HG03066 (cell line): ENCODE results near the gene MAB21L3.
"Not testable (repeated sequence)": the region's sequence is repeated elsewhere in the genome, so short reads cannot be mapped to it uniquely, and the experiment has no call there.

Experiments
- ATAC-seq: cut with Tn5 transposase; IDR thresholded peaks from one replicate; pipeline ENCODE4 v1.9.1; 2021; ENCODE audit warnings: low read depth; ENCODE audit not compliant: unreplicated experiment

MAB21L3 gene

GRCh38 chr1:116133696-116134475 lies 22.7 kb downstream of the MAB21L3 start:
- no peak for ATAC-seq

DNA sequence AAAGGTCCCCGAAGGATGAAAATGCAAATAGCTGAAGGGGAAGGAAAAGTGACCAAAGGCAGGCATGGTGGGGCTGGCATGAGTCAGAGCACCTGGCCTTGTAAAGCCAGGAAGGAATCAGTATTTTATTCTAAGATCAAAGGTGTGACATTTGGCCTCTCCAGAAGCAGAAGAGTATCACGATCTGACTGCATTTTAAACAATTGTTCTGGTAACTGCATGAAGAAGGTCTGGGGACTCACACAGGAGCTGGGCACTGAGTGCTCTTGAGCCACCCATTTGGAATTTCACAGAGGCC lies 23.2 kb downstream of the MAB21L3 start:
- no peak for ATAC-seq

GRCh38 chr1:116138277-116138792 lies 27.1 kb downstream of the MAB21L3 start:
- ATAC-seq, result no peak

- ATAC-seq, result no peak
Measured at GRCh38 chr1:116139592-116140134, 28.5 kb downstream of the MAB21L3 start.

DNA sequence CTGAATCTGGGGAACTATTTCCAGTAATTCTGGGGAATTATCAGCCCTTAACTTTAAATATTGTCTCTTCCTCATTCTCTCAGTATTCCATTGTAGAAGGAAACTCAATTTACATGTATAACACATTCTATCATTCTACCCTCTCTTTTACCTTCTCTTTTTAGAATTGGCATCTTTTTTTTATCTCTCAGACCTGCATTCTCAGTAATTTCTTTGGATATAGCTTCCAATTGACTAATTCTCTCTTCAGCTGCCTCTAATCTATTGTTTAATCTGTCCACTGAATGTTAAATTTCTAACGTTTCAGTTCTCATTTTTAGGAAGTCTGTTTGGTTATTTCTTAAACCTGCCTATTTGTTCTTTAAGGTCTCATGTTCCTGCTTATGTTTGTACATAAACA lies 33.0 kb downstream of the MAB21L3 start:
- no peak for ATAC-seq

- not testable (repeated sequence) for ATAC-seq
Measured at GRCh38 chr1:116146447-116147113, 35.4 kb downstream of the MAB21L3 start.

- no peak for ATAC-seq
Measured at GRCh38 chr1:116147114-116147510, 35.9 kb downstream of the MAB21L3 start.

- ATAC-seq, result no peak
Measured at GRCh38 chr1:116147972-116148371, 36.8 kb downstream of the MAB21L3 start.

DNA sequence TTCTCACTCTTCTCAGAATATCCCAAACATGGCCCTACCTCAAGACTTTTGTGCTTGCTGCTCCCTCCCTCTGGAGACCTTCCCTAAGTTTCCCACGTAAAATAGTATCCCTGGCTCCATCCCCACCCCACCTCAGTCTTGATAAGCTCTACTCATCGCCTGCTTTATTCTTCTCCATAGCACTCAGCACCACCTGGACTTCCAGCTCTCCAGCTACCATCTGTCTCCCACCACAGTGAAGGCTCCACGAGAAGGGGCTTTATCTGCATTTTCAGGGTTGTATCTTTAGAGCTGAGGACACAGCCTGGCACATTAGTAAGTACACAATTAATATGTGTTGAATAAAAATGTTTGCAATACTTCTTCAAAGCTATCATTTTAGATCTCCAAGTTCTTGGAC lies 37.8 kb downstream of the MAB21L3 start:
- ATAC-seq, result no peak

DNA sequence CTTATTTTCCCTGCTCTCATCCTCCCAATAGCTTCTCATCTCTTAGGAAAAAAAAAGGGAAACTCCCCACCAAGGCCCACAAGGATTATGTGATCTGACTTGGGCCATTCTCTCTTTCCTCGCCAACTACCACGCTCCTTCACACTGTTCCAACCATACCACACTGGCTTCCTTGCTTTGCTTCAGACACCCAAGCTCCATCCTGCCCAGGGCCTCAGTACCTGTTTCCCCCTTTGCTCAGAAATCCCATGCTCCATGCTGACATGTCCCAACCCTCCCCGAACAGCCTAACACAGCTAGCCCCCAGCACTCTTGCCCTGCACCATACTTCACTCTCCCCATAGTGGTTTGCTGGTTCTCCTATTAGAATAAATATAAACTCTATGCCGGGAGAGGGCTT lies 39.2 kb downstream of the MAB21L3 start:
- ATAC-seq, result no peak

GRCh38 chr1:116151739-116152576 lies 40.8 kb downstream of the MAB21L3 start:
- ATAC-seq, result peak; percentile 86

DNA sequence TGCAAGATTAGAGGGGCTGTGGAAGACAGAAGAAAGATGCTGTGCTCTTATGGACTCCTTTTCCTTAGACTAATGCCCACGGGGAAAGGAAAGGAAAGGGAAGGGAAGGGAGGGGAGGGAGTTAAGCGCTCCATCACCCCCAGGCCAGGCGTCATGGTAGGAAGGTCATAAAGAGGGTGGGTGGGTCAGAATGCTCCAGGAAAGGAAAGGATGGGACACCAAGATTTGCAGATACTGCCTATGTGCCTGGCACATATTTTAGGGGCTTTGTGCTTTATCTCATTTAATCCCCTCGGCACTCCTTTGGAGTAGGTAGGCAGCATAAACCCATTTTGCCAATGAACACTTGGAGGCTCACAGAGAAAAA lies 41.4 kb downstream of the MAB21L3 start:
- ATAC-seq, result no peak

DNA sequence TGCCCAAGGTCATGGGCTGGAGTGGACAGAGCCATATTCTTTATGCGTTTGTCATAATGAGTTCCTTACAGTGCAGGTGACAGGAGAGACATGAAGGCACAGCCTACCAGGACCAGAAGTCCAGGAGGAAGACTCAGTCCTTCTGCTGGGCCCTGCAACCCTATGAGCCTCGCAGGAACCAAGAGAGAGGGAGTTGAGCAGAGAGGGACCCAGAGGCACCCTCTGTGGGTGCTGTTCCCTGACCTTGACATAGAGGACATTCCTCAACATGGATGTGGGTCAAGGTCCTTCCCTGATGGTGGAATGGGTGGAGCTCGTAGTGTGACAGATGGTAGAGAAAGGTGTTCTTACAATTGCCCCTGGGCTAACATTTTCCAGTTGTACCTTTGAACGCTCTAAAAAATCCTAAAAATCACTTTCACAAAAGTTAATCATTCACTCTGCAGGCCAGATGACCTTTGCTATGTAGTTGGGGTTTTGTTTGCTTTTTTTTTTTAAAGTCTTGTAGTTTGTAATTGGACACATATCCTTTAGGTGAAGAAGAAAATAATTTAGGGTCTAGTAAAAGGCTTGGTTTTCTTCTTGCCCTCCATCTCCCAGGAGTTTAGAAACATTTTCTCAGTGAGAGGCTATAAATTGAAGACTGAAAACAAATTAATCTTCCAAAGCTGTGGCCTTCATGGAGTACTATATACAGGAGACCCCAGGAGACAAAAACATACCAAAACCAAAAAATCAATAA lies 41.9 kb downstream of the MAB21L3 start:
- ATAC-seq, result no peak

GRCh38 chr1:116153692-116154031 lies 42.5 kb downstream of the MAB21L3 start:
- ATAC-seq, result no peak

DNA sequence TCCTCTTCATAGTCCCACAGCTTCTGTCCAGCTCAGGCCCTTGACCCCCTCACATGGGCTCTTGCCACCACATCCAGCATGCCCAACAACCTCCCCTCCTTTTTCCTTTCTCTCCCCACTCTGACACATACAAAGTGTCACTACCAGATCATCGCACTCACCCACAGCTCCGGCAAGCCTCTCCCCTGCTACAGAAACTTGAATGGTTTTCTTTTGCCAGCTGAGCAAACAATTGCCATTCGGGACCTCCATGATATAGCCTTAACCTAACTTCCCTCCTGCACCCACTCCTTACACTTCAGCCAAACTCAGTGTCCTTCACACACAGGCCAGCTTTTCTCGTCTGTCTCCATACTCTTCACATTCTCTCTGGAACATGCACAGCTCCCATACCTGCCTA lies 43.3 kb downstream of the MAB21L3 start:
- no peak for ATAC-seq

GRCh38 chr1:116157096-116157495 lies 45.9 kb downstream of the MAB21L3 start:
- no peak for ATAC-seq

GRCh38 chr1:116159177-116159576 lies 48.0 kb downstream of the MAB21L3 start:
- ATAC-seq, result no peak

DNA sequence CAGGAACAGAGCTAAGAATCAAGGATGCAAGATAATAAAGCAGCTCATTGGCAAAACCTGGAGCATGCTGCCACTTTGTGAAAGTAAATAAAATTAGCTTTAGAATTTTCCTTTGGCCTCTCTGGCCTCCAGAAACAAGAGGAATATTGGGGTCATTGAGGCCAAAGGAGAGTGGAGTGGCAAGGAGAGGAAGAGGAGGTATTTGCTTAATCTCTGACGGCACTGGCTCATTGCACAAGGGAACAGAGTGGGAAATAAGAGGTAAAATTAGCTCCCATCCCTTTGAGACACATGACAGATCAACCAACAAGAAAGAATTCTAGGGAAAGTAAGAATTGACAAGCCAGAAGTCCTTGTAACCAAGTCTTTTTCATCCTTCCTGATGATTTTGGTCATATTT lies 48.4 kb downstream of the MAB21L3 start:
- no peak for ATAC-seq

GRCh38 chr1:116161390-116161789 lies 50.2 kb downstream of the MAB21L3 start:
- no peak for ATAC-seq

GRCh38 chr1:116161877-116162390 lies 50.7 kb downstream of the MAB21L3 start:
- ATAC-seq, result no peak
